Adrenal gland (tissue), 12 donors: ENCODE data around the gene EZH1. TPM values are rescaled to one million over a fixed set of nuclear protein-coding genes. Genes with fewer than 3 reads are reported as not detected.

Experiments
- DNase-seq, 7 donors: peaks; one replicate each; pipeline ENCODE4 v3.0.0-alpha.2; 2019 to 2020
- H3K27ac ChIP-seq, 5 donors: fragments of 200-600 bp; sonication (generic) in 4 of 5; 1 replicate in 3 of 5; 2 replicates in 2 of 5; pipeline versions ENCODE4 v1.5.1 to v1.8.0; 2016 to 2020; ENCODE audit warnings: mild to moderate bottlenecking in 1 of 5
- H3K27me3 ChIP-seq: fragments of 200-600 bp; 2 replicates; pipeline ENCODE4 v1.8.0; 2021
- H3K36me3 ChIP-seq, 2 donors: fragments of 200-600 bp; replicated peaks in 1 of 2; 1 replicate in 1 of 2; 2 replicates in 1 of 2; pipeline versions ENCODE4 v1.5.1 to v1.8.0; 2018 to 2022
- H3K4me1 ChIP-seq, 2 donors: fragments of 200-600 bp; replicated peaks in 1 of 2; 1 replicate in 1 of 2; 2 replicates in 1 of 2; pipeline versions ENCODE4 v1.5.1 to v1.8.0; 2018 to 2021
- H3K4me3 ChIP-seq, 4 donors: fragments of 200-600 bp; sonication (generic) in 3 of 4; one replicate each; pipeline ENCODE4 v1.5.1; 2016 to 2018
- H3K9me3 ChIP-seq, 3 donors: fragments of 200-600 bp; sonication (generic) in 1 of 3; replicated peaks in 1 of 3; 1 replicate in 2 of 3; 2 replicates in 1 of 3; pipeline versions ENCODE4 v1.5.1 to v1.8.0; 2016 to 2021
- CTCF ChIP-seq, 6 experiments: fragments of 450-650 bp in 4 of 6; fragments of 200-600 bp in 2 of 6; sonication (generic) in 1 of 6; IDR thresholded peaks; 1 replicate in 5 of 6; 2 replicates in 1 of 6; pipeline versions ENCODE4 v1.5.1 to v1.8.0; 2016 to 2021; ENCODE audit warnings: antibody characterized with exemption in 6 of 6, mild to moderate bottlenecking in 2 of 6, moderate library complexity in 1 of 6
- POLR2A ChIP-seq, 2 donors: fragments of 450-650 bp; IDR thresholded peaks; one replicate each; pipeline ENCODE4 v1.6.1; 2017; ENCODE audit warnings: antibody characterized with exemption in 2 of 2, mild to moderate bottlenecking in 2 of 2, moderate library complexity in 1 of 2
- WGBS, 4 donors: extraction: QIAGEN DNeasy Blood & Tissue Kit in 2 of 4; methylation state at CpG; one replicate each; pipeline versions ENCODE4 v1.1.5 to v1.1.7; 2013 to 2017; 5-methylcytosine and 5-hydroxymethylcytosine counted together
- intact Hi-C, 2 donors: fragments of 100-400 bp; cut with DNase I; formaldehyde crosslinking; loops; one replicate each; pipeline versions ENCODE4 v1.14.1 to v1.15.0; 2022 to 2023
- polyA plus RNA-seq, 3 donors: library from polyadenylated mRNA; stranded (reverse); fragments of 200-250 nt in 2 of 3; fragments of 350-450 nt in 1 of 3; fragmentation: Illumina TruSeq in 1 of 3; extraction: RNeasy Lipid Tissue Mini Kit (QIAGEN cat#74804) in 1 of 3; gene quantifications; one replicate each; pipeline ENCODE4 v1.2.3, GENCODE V29; 2013 to 2014
- total RNA-seq, 9 donors: library from RNA; depleted of rRNA in 4 of 9; stranded (reverse); fragments of >200 nt in 4 of 9; fragments of 120-200 nt in 1 of 9; fragmentation: NEBNext Ultra II Directional in 1 of 9; extraction: Animal tissue kit (Norgen Biotek cat#: 25700) in 1 of 9; gene quantifications; one replicate each; pipeline versions ENCODE4 v1.1.0 to v1.2.4, GENCODE V29; 2013 to 2023
- donor health status: healthy with polysubstance abuse.
- donor health status: Bipolar disorder and iron deficiency.
- donor health status: DM: yes; HTN: yes; CAD: no.
- donor health status: DM: no; HTN: no; CAD: no.
- donor health status: DM: no; HTN: no; CAD: no.
- donor health status: DM: yes; HTN: yes; CAD: no.

The EZH1 gene
- total and polyA plus RNA-seq, 12 donors, result 17.6 to 49.1 (median 29.5) TPM

GRCh38 chr17:42787266-42787665 lies 42.4 kb upstream of the EZH1 start:
- Histone ChIP-seq H3K27me3 (peaks cover 40% of the 10 kb centered on the region), H3K27ac (no peak overlapping the region), H3K4me3 (no peak overlapping the region), H3K36me3 (no peaks in the 10 kb centered on the region), H3K4me1 (peaks cover 0 to 5% of the 10 kb centered on the region in 2 donors), H3K9me3 (no peaks in the 10 kb centered on the region)
- no peak for TF ChIP-seq POLR2A (IDR thresholded peaks at IDR 0.05)
- no peak for TF ChIP-seq CTCF (IDR thresholded peaks at IDR 0.05)
- intact Hi-C loops, result no loop called here
- 66 to 90% (median 82%) methylated on average over 8 to 11 of the region's 11 CpGs for WGBS, 4 donors
- no peak for DNase-seq

- Histone ChIP-seq H3K4me1 (peaks cover 0 to 15% of the 10 kb centered on the region in 2 donors), H3K4me3 (no peak overlapping the region), H3K36me3 (no peaks in the 10 kb centered on the region), H3K27me3 (peaks cover 59% of the 10 kb centered on the region), H3K9me3 (no peaks in the 10 kb centered on the region), H3K27ac (no peak overlapping the region)
- 14 to 27% (median 18%) methylated on average over 23 to 52 of the region's 52 CpGs for WGBS, 4 donors
- no peak for TF ChIP-seq POLR2A (IDR thresholded peaks at IDR 0.05)
- TF ChIP-seq CTCF (IDR thresholded peaks at IDR 0.05), result no peak
- no peak for DNase-seq
- intact Hi-C loops, result no loop called here
Measured at GRCh38 chr17:42784811-42785592, 40.2 kb upstream of the EZH1 start.

GRCh38 chr17:42784409-42784808 lies 39.6 kb upstream of the EZH1 start:
- H3K27me3 ChIP-seq, result peaks cover 59% of the 10 kb centered on the region
- no peak overlapping the region for H3K4me3 ChIP-seq
- H3K36me3 ChIP-seq, result peaks cover 0 to 4% of the 10 kb centered on the region in 2 donors
- H3K4me1 ChIP-seq, result peaks cover 0 to 16% of the 10 kb centered on the region in 2 donors
- DNase-seq, result no peak
- no peak overlapping the region for H3K27ac ChIP-seq
- TF ChIP-seq CTCF (IDR thresholded peaks at IDR 0.05) (no peak), POLR2A (IDR thresholded peaks at IDR 0.05) (no peak)
- WGBS, 4 donors, result 9 to 20% (median 16%) methylated on average over 23 to 25 of the region's 25 CpGs
- intact Hi-C loops, result no loop called here
- H3K9me3 ChIP-seq, result no peaks in the 10 kb centered on the region

GRCh38 chr17:42783791-42784138 lies 38.9 kb upstream of the EZH1 start:
- no peak overlapping the region for H3K27ac ChIP-seq
- H3K9me3 ChIP-seq, result no peaks in the 10 kb centered on the region
- peaks cover 59% of the 10 kb centered on the region for H3K27me3 ChIP-seq
- intact Hi-C loops, result no loop called here
- no peak for TF ChIP-seq CTCF (IDR thresholded peaks at IDR 0.05)
- no peak for TF ChIP-seq POLR2A (IDR thresholded peaks at IDR 0.05)
- no peak for DNase-seq
- no peak overlapping the region for H3K4me3 ChIP-seq
- H3K36me3 ChIP-seq, result peaks cover 0 to 10% of the 10 kb centered on the region in 2 donors
- 2 to 30% (median 16%) methylated on average over 10 to 22 of the region's 22 CpGs for WGBS, 4 donors
- peaks cover 0 to 16% of the 10 kb centered on the region in 2 donors for H3K4me1 ChIP-seq
